Astrocyte (in vitro differentiated cells and primary cell): ENCODE measurements around the gene RMRP.

Experiments used
- CTCF ChIP-seq: IDR thresholded peaks from 2 replicates; pipeline ENCODE4 v1.5.1; 2011; ENCODE audit warnings: low read depth, mild to moderate bottlenecking, inconsistent platforms, low read length, moderate library complexity; ENCODE audit not compliant: insufficient read depth
- EZH2 ChIP-seq: IDR thresholded peaks from 2 replicates; pipeline ENCODE4 v1.6.1; 2012; ENCODE audit warnings: mild to moderate bottlenecking, low read length, inconsistent platforms; ENCODE audit not compliant: insufficient read depth

DNA sequence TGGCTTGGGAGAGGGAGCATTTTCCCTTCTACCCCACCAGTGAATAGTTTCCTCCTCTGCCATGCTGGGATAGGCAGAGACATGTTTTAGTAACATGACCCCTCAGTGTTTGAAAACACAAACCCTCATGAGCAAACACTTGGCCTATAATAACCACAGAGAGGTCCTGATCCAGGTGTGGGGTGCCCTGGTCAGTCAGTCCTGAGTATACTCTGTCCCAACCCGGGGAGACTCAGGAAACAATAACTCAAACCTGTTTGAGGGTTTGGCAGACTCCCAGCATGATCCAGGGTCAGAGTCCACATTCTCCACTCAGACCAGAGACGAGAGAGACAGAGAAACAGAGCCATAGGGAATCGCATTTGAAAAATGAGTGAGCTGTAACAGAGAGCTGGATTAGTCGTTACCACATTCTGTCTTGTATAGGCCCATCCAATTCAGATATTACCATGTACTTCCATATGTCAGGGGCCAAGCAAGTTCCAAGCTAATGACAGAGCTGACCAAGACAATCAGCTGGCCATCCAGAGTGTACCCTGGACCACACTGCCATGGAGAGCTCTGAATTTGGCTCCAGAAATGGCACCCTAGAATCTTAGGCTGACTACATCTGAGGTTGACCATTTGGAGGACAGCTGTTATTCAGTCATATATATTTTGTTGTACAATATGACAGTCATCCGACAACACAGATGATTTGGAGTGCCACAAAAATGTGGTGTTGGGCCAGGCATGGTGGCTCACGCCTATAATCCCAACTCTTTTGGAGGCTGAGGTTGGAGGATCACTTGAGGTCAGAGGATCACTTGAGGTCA, 11.7 kb upstream of the RMRP start:
- TF ChIP-seq CTCF (no peak), EZH2 (no peak)
